Measurements from ENCODE around the gene THSD7B.

- TF ChIP-seq PPARA (CRISPR knock-in tag; IDR thresholded peaks at IDR 0.05; ENCODE audit: borderline replicate concordance) (no peak), ZC3H10 (CRISPR knock-in tag; IDR thresholded peaks at IDR 0.05) (no peak)
Observed at GRCh38 chr2:137223722-137224121, 458.4 kb downstream of the THSD7B start.

Data from SK-N-SH treated with all-trans-retinoic acid at 6 μM for 48 hours (cell line).